ENCODE data around the gene RAB35. TPM values are rescaled to one million over a fixed set of nuclear protein-coding genes. Genes with fewer than 3 reads are reported as not detected.

Gene RAB35
- total RNA-seq, 1 donor from 2014 or later: 62.4 TPM

- DNase-seq (ENCODE audit: low spot score): no peak
Measured at GRCh38 chr12:120109570-120110267, 6.8 kb downstream of the RAB35 start.

GRCh38 chr12:120106151-120106550 is 10.4 kb downstream of the RAB35 start:
- no peak for DNase-seq (ENCODE audit: low spot score)

GRCh38 chr12:120103371-120103770 is 13.2 kb downstream of the RAB35 start:
- no peak for DNase-seq (ENCODE audit: low spot score)

- DNase-seq (ENCODE audit: low spot score): no peak
Measured at GRCh38 chr12:120103044-120103338, 13.6 kb downstream of the RAB35 start.

- DNase-seq (ENCODE audit: low spot score): no peak
Measured at GRCh38 chr12:120102189-120103043, 14.1 kb downstream of the RAB35 start.

- no peak for DNase-seq (ENCODE audit: low spot score)
Measured at GRCh38 chr12:120101617-120102016, 14.9 kb downstream of the RAB35 start.

- DNase-seq (ENCODE audit: low spot score): no peak
Measured at GRCh38 chr12:120101182-120101581, 15.4 kb downstream of the RAB35 start.

- no peak for DNase-seq (ENCODE audit: low spot score)
Measured at GRCh38 chr12:120100630-120101029, 15.9 kb downstream of the RAB35 start.

GRCh38 chr12:120099738-120100137 is 16.8 kb downstream of the RAB35 start:
- no peak for DNase-seq (ENCODE audit: low spot score)

- DNase-seq (ENCODE audit: low spot score): no peak
Measured at GRCh38 chr12:120098756-120099470, 17.6 kb downstream of the RAB35 start.

GRCh38 chr12:120096671-120097202 is 19.8 kb downstream of the RAB35 start:
- DNase-seq (ENCODE audit: low spot score): no peak

GRCh38 chr12:120095736-120096135 is 20.8 kb downstream of the RAB35 start:
- no peak for DNase-seq (ENCODE audit: low spot score)

- no peak for DNase-seq (ENCODE audit: low spot score)
Measured at GRCh38 chr12:120095331-120095730, 21.2 kb downstream of the RAB35 start.

- no peak for DNase-seq (ENCODE audit: low spot score)
Measured at GRCh38 chr12:120094485-120094884, 22.1 kb downstream of the RAB35 start.

- DNase-seq (ENCODE audit: low spot score): no peak
Measured at GRCh38 chr12:120093592-120094355, 22.8 kb downstream of the RAB35 start.

- DNase-seq (ENCODE audit: low spot score): no peak
Measured at GRCh38 chr12:120093336-120093591, 23.3 kb downstream of the RAB35 start.

- DNase-seq (ENCODE audit: low spot score): no peak
Measured at GRCh38 chr12:120092551-120093335, 23.8 kb downstream of the RAB35 start.

- no peak for DNase-seq (ENCODE audit: low spot score)
Measured at GRCh38 chr12:120091371-120092090, 25.0 kb downstream of the RAB35 start.

GRCh38 chr12:120090626-120091295 is 25.8 kb downstream of the RAB35 start:
- DNase-seq (ENCODE audit: low spot score): no peak
